CD14-positive monocyte (primary cell): ENCODE results near the gene TENT4A. TPM values are rescaled to one million over a fixed set of nuclear protein-coding genes. Genes with fewer than 3 reads are reported as not detected.

Source experiments
- DNase-seq, 3 donors: peaks; one replicate each; pipeline ENCODE4 v3.0.0-alpha.2; 2011 to 2022
- H2AFZ ChIP-seq: 2 replicates; pipeline ENCODE4 v1.6.0; 2012; ENCODE audit warnings: mild to moderate bottlenecking, low read depth, low read length, inconsistent platforms; ENCODE audit not compliant: insufficient read depth, poor library complexity, severe bottlenecking
- H3K27ac ChIP-seq, 2 donors: 1 replicate in 1 of 2; 2 replicates in 1 of 2; pipeline ENCODE4 v1.5.1; 2012 to 2013; ENCODE audit warnings: low read length in 2 of 2, control low read depth in 1 of 2, inconsistent platforms in 1 of 2, low read depth in 1 of 2, mild to moderate bottlenecking in 1 of 2
- H3K27me3 ChIP-seq, 2 donors: one replicate each; pipeline versions ENCODE4 v1.6.0 to v1.6.1; 2011 to 2013; ENCODE audit warnings: low read length in 2 of 2; ENCODE audit not compliant: control insufficient read depth in 2 of 2, insufficient read depth in 2 of 2
- H3K36me3 ChIP-seq, 2 donors: replicated peaks in 1 of 2; 1 replicate in 1 of 2; 2 replicates in 1 of 2; pipeline versions ENCODE4 v1.5.1 to v1.6.1; 2012 to 2013; ENCODE audit warnings: low read length in 2 of 2, control low read depth in 1 of 2, inconsistent platforms in 1 of 2, mild to moderate bottlenecking in 1 of 2; ENCODE audit not compliant: insufficient read depth in 2 of 2, control insufficient read depth in 1 of 2
- H3K4me1 ChIP-seq, 2 donors: 1 replicate in 1 of 2; 2 replicates in 1 of 2; pipeline versions ENCODE4 v1.5.1 to v1.6.1; 2012 to 2013; ENCODE audit warnings: low read length in 2 of 2, control low read depth in 1 of 2, inconsistent platforms in 1 of 2, mild to moderate bottlenecking in 1 of 2, moderate library complexity in 1 of 2; ENCODE audit not compliant: insufficient read depth in 2 of 2, control insufficient read depth in 1 of 2
- H3K4me2 ChIP-seq: replicated peaks from 2 replicates; pipeline ENCODE3; 2012; ENCODE audit warnings: low read length, moderate library complexity, mild to moderate bottlenecking; ENCODE audit not compliant: poor library complexity, severe bottlenecking; ENCODE audit errors: extremely low read depth
- H3K4me3 ChIP-seq, 3 experiments: fragments of 200-600 bp in 1 of 3; sonication (generic) in 1 of 3; replicated peaks in 1 of 3; 1 replicate in 2 of 3; 2 replicates in 1 of 3; pipeline ENCODE4 v1.5.1; 2011 to 2013; ENCODE audit warnings: low read length in 3 of 3, mild to moderate bottlenecking in 3 of 3, control low read depth in 2 of 3, low read depth in 2 of 3, inconsistent platforms in 1 of 3, moderate library complexity in 1 of 3
- H3K79me2 ChIP-seq: 2 replicates; pipeline ENCODE4 v1.6.0; 2012; ENCODE audit warnings: mild to moderate bottlenecking, control low read depth, inconsistent platforms, low read length, moderate library complexity; ENCODE audit not compliant: insufficient read depth
- H3K9ac ChIP-seq: 2 replicates; pipeline ENCODE4 v1.6.0; 2017; ENCODE audit warnings: low read length, mild to moderate bottlenecking; ENCODE audit not compliant: insufficient read depth, poor library complexity, severe bottlenecking
- H3K9me3 ChIP-seq, 2 donors: replicated peaks in 1 of 2; 1 replicate in 1 of 2; 2 replicates in 1 of 2; pipeline versions ENCODE4 v1.5.1 to v1.6.1; 2012 to 2013; ENCODE audit warnings: low read length in 2 of 2, control low read depth in 1 of 2; ENCODE audit not compliant: control insufficient read depth in 1 of 2, insufficient read depth in 1 of 2
- H4K20me1 ChIP-seq: 2 replicates; pipeline ENCODE4 v1.6.0; 2012; ENCODE audit warnings: mild to moderate bottlenecking, low read length, control low read depth, moderate library complexity; ENCODE audit not compliant: insufficient read depth
- H3K27ac Mint-ChIP-seq, 7 donors: one replicate each; pipeline ENCODE4 v1.8.0; 2020; ENCODE audit warnings: mild to moderate bottlenecking in 7 of 7, mixed read lengths in 7 of 7, moderate library complexity in 6 of 7, inconsistent platforms in 2 of 7
- H3K27me3 Mint-ChIP-seq, 3 donors: one replicate each; pipeline ENCODE4 v1.8.0; 2021 to 2022; ENCODE audit warnings: low read depth in 3 of 3, mild to moderate bottlenecking in 3 of 3, mixed read lengths in 3 of 3, moderate library complexity in 3 of 3, inconsistent platforms in 1 of 3
- H3K36me3 Mint-ChIP-seq, 2 donors: one replicate each; pipeline ENCODE4 v1.8.0; 2020; ENCODE audit warnings: mixed read lengths in 2 of 2, inconsistent platforms in 1 of 2, mild to moderate bottlenecking in 1 of 2
- H3K4me1 Mint-ChIP-seq: one replicate; pipeline ENCODE4 v1.8.0; 2020; ENCODE audit warnings: mild to moderate bottlenecking, mixed read lengths
- H3K4me3 Mint-ChIP-seq, 2 donors: one replicate each; pipeline ENCODE4 v1.8.0; 2020; ENCODE audit warnings: mild to moderate bottlenecking in 2 of 2, mixed read lengths in 2 of 2, moderate library complexity in 1 of 2
- H3K9me3 Mint-ChIP-seq, 7 donors: one replicate each; pipeline ENCODE4 v1.8.0; 2020 to 2022; ENCODE audit warnings: mixed read lengths in 7 of 7, mild to moderate bottlenecking in 6 of 7, moderate library complexity in 6 of 7, inconsistent platforms in 2 of 7
- WGBS: methylation state at CpG from one replicate; pipeline ENCODE4 v1.1.5; 2013; ENCODE audit warnings: missing lambda C conversion rate; ENCODE audit not compliant: insufficient coverage; 5-methylcytosine and 5-hydroxymethylcytosine counted together
- intact Hi-C, 2 donors: fragments of 100-400 bp; cut with micrococcal nuclease; formaldehyde crosslinking; loops; one replicate each; pipeline versions ENCODE4 v1.15.0 to v1.15.1; 2023
- polyA plus RNA-seq, 3 donors: library from polyadenylated mRNA; depleted of rRNA in 1 of 3; unstranded in 2 of 3; stranded (reverse) in 1 of 3; fragments of 300-500 nt in 2 of 3; fragments of >200 nt in 1 of 3; fragmentation: Illumina TruSeq in 2 of 3; gene quantifications; 1 replicate in 2 of 3; 2 replicates in 1 of 3; pipeline ENCODE4 v1.2.3, GENCODE V29; 2012 to 2021
- TF ChIP-seq, protein P1 (sequence below): fragments of 200-600 bp; IDR thresholded peaks from one replicate; pipeline ENCODE4 v1.8.0; 2022; ENCODE audit warnings: antibody characterized with exemption, mild to moderate bottlenecking

TENT4A gene
- polyA plus RNA-seq, 3 donors: 0.17 to 15.6 (median 0.44) TPM

DNA sequence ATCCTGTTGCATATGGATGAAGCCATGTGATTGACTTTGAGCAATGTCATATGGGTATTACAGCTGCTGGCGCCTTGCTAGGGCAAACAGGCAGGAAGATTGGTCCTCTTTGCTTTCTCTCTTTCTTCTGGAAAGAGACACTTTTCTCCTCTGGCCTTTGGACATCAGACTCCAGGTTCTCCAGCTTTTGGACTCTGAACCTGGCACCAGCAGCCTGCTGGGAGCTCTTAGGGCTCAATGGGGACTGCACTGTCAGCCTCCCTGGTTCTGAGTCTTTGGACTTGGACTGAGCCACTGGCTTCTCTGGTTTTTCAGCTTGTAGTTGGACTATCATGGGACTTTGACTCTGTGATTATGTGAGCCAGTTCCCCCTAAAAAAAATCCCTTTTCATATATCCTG is 34.8 kb upstream of the TENT4A start:
- Histone ChIP-seq H3K27me3 (peaks cover 0 to 2% of the 10 kb centered on the region in 2 donors), H3K36me3 (peaks cover 0 to 2% of the 10 kb centered on the region in 2 donors), H3K4me2 (no peak overlapping the region), H3K79me2 (no peaks in the 10 kb centered on the region), H3K4me1 (no peaks in the 10 kb centered on the region), H3K4me3 (no peak overlapping the region), H3K27ac (no peak overlapping the region), H3K9me3 (peaks cover 0 to 2% of the 10 kb centered on the region in 2 donors), H3K9ac (no peak overlapping the region), H2AFZ (no peak overlapping the region), H4K20me1 (no peaks in the 10 kb centered on the region)
- DNase-seq: no peak
- intact Hi-C loops: no loop called here
- H3K27ac Mint-ChIP-seq: no peak overlapping the region
- 100% methylated on average over 1 of the region's 1 CpG for WGBS
- H3K36me3 Mint-ChIP-seq: peaks cover 2 to 13% of the 10 kb centered on the region in 2 donors
- peaks cover 0 to 5% (median 3%) of the 10 kb centered on the region in 7 donors for H3K9me3 Mint-ChIP-seq
- TF ChIP-seq, protein P1, sequence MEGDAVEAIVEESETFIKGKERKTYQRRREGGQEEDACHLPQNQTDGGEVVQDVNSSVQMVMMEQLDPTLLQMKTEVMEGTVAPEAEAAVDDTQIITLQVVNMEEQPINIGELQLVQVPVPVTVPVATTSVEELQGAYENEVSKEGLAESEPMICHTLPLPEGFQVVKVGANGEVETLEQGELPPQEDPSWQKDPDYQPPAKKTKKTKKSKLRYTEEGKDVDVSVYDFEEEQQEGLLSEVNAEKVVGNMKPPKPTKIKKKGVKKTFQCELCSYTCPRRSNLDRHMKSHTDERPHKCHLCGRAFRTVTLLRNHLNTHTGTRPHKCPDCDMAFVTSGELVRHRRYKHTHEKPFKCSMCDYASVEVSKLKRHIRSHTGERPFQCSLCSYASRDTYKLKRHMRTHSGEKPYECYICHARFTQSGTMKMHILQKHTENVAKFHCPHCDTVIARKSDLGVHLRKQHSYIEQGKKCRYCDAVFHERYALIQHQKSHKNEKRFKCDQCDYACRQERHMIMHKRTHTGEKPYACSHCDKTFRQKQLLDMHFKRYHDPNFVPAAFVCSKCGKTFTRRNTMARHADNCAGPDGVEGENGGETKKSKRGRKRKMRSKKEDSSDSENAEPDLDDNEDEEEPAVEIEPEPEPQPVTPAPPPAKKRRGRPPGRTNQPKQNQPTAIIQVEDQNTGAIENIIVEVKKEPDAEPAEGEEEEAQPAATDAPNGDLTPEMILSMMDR: no peak
- no peaks in the 10 kb centered on the region for H3K4me1 Mint-ChIP-seq
- peaks cover 5 to 15% (median 8%) of the 10 kb centered on the region in 3 donors for H3K27me3 Mint-ChIP-seq
- no peak overlapping the region for H3K4me3 Mint-ChIP-seq

DNA sequence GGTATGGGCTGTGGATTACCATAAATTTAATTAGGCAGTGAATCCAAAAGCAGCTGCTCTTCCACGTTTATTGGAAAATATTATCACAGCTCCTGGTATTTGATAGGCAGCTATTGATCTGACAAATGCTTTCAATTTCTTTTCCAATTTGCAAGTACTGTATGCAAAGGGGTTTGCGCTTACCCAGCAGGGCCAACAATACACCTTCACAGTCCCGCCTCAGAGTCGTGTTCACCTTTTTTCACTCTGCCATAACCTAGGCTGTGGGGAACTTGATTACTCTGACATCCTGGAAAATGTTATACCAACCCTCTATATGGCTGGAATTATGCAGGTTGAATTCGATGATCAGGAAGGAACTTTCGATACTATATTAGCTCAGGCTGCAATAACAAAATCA is 32.3 kb upstream of the TENT4A start:
- peaks cover 0 to 5% of the 10 kb centered on the region in 2 donors for H3K36me3 Mint-ChIP-seq
- no peak overlapping the region for H3K27ac ChIP-seq

More for the DNA sequence above, 32.3 kb upstream of the TENT4A start:
- Histone ChIP-seq H3K4me1 (no peaks in the 10 kb centered on the region), H3K9me3 (no peaks in the 10 kb centered on the region), H3K27me3 (peaks cover 1 to 2% of the 10 kb centered on the region in 2 donors), H4K20me1 (no peaks in the 10 kb centered on the region), H3K36me3 (no peaks in the 10 kb centered on the region), H3K9ac (no peak overlapping the region), H3K4me2 (no peak overlapping the region), H3K79me2 (no peaks in the 10 kb centered on the region), H3K4me3 (no peak overlapping the region), H2AFZ (no peak overlapping the region)
- Mint-ChIP-seq H3K27ac (no peak overlapping the region), H3K4me3 (no peak overlapping the region), H3K9me3 (peaks cover 0 to 7% (median 1%) of the 10 kb centered on the region in 7 donors), H3K27me3 (peaks cover 15 to 23% (median 16%) of the 10 kb centered on the region in 3 donors), H3K4me1 (no peaks in the 10 kb centered on the region)
- no peak for DNase-seq
- intact Hi-C loops: no loop called here
- 50% methylated on average over 2 of the region's 6 CpGs for WGBS
- TF ChIP-seq, protein P1: no peak
